Stimulated activated CD8-positive, alpha-beta memory T cell treated with anti-CD3 and anti-CD28 coated beads, Interleukin-2, amount 100 ng/mL, for 1 hour (primary cell): ENCODE data around the gene ARHGEF10L.
"Not testable (repeated sequence)": the region's sequence is repeated elsewhere in the genome, so short reads cannot be mapped to it uniquely, and the experiment has no call there.

Experiments used
- DNase-seq, 2 donors: peaks; one replicate each; pipeline ENCODE4 v3.0.0-alpha.2; 2020; ENCODE audit warnings: low read depth in 2 of 2

The ARHGEF10L gene

DNA sequence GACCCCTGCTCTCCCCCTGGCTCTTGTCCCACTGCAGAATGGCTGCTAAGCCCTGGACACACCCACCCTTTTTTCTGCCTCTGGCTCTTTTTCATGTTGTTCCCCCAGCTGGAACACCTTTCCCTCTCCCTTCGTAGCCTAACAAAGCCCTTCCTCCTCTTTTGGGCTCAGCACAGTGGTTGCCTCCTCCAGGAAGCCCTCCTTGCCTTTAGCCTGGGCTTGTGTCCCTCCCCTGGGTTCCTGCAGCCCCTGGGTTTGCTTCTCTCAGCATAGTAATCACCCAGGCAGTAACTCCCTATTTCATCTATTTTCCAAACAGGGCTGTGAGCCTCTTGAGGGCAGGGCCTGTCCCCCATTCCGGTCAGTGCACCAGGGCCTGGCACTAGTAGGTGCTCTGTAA lies 195.8 kb downstream of the ARHGEF10L start:
- DNase-seq, result no peak

GRCh38 chr1:17735793-17736192 lies 196.3 kb downstream of the ARHGEF10L start:
- no peak for DNase-seq

DNA sequence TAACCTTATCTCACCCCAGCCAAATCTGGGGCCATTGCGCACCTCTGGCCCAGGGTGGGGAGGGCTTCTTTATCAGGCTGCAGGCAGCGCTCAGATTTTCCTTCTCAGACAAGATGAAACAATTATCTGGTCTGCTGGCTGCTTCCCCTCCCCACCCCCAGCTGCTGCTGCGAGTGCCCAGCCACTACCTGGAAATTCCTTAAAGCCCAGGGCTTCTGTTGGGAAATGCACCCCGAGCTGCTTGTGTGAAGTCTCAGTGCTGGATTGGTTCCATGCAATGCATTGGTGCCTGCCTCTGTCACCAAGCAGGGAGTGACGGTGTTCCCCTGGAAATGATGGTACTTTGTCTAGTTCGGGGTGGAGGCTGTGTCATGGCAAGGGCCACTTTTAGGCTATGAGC lies 197.1 kb downstream of the ARHGEF10L start:
- no peak for DNase-seq

DNA sequence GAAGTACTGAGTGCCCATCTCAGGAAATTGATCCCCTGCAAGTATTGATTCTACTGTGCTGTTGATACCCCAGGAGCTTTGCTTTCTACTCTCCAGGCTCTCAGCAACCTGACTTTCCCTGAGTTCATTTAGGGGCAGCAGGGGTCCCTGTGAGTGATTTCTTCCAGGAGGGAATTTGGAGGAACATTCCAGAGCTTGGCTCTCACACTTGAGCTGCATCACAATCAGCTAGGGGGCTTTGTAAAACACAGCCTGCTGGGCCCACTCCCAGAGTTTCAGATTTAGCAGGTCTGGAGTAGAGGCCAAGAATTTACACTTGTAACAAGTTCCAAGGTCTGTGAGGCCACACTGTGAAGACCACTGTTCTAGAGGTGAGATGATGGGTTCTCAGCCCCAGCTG lies 199.6 kb downstream of the ARHGEF10L start:
- no peak for DNase-seq

GRCh38 chr1:17741052-17741451 lies 201.6 kb downstream of the ARHGEF10L start:
- DNase-seq, result no peak

GRCh38 chr1:17742583-17742982 lies 203.1 kb downstream of the ARHGEF10L start:
- no peak for DNase-seq

- DNase-seq, result no peak
These were observed 203.6 kb downstream of the ARHGEF10L start for GRCh38 chr1:17743008-17743647.

DNA sequence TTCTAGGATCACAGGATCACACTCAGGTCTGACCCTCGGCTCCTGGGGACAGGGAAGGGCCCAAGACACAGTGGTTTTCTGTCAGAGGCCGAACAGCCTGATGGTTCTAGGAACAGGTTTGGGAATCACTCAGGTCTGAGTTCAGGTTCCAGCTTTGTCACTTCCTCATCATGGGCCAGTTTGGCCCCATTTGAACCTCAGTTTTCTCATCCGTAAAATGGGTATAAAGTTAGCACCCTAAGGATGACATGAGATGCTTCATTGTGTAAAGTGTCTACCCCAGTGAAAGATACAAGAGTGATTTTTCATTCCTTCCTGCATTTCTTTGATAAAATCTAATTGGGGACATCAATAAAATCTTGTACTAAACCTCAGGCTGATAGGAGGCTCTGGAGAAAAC lies 204.4 kb downstream of the ARHGEF10L start:
- DNase-seq, result no peak

DNA sequence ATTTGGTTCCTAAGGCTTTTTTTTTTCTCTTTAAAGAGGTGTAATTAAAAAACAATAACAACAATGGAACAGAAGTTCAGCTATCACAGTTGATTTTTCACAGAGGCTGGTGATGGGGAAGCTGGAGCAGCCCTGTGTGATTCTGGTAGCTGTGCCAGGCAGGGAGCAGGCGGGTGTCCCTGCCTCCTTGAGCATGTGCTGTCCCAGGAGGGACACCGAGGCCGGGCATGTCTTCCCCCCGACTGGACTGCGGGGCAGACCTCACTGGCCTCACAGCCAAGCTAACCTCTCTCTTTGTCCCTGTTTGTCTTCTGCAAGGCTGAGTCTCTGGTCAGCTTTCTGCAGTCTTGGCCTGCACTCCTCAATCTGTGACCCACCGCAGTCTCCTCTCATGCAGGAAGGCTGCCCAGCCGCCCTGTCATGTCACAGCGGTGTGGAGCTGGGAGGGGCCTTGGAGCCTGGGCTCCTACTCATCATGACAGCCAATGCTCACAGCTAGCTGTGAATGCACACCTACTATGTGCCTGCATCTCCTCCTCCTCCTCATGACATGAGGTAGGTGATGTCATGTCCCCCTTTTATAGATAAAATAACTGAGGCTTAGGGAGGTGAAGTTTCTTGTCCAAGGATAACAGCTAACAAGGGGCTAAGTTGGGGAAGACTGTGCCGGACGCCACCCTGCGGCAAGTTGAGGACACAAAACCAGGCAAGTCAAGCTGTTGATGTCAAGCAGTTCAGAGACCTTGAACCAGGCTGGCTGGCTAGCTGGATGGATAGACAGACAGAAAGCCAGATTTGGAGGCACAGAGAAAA lies 205.4 kb downstream of the ARHGEF10L start:
- DNase-seq, result no peak

DNA sequence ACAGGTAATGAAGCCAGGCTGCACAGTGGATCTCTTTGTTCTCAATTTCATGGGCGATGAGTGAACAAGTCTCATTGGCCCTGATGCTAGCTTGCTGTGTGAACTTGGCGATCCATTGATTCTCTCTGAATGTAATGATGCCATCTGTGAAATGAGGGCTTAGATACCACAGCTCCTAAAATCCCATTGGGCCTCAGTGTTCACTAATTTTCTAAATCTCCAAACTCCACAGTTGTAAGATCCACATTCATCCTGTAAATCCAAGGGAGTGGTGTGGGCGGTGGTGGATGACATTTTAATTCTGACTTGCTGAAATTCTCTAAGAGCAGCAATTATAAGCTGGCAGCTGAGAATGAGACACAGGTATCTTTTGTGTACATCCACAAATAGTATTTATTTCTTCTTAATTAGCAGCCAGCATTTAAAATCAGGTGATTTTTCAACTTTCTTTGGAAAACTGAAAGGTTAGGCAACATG lies 206.0 kb downstream of the ARHGEF10L start:
- DNase-seq, result no peak

DNA sequence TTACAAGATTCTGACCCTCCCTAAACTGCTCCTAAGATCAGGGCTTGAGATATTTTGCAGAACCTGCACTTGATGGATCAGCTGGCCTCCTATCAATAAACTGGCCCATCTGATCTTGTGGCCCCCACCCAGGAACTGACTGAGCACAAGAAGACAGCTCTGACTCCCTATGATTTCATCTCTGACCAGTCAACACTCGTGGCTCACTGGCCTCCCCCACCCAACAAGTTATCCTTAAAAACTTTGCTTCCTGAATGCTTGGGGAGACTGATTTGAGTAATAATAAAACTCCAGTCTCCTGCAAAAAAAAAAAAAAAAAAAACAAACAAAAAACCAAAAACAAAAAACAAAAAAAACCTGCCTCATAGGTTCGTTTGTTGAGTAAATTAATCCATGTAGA lies 206.8 kb downstream of the ARHGEF10L start:
- not testable (repeated sequence) for DNase-seq

- no peak for DNase-seq
These were observed 207.4 kb downstream of the ARHGEF10L start for GRCh38 chr1:17746920-17747319.
